Activated gamma-delta T cell treated with anti-CD3 and anti-CD28 coated beads, Interleukin-2, amount 50 U/mL, for 16 hours (primary cell): ENCODE data around the gene KRTAP5-2.

ENCODE experiments used
- DNase-seq: peaks from one replicate; pipeline ENCODE4 v3.0.0-alpha.2; 2020; ENCODE audit warnings: low read depth

Gene KRTAP5-2

DNA sequence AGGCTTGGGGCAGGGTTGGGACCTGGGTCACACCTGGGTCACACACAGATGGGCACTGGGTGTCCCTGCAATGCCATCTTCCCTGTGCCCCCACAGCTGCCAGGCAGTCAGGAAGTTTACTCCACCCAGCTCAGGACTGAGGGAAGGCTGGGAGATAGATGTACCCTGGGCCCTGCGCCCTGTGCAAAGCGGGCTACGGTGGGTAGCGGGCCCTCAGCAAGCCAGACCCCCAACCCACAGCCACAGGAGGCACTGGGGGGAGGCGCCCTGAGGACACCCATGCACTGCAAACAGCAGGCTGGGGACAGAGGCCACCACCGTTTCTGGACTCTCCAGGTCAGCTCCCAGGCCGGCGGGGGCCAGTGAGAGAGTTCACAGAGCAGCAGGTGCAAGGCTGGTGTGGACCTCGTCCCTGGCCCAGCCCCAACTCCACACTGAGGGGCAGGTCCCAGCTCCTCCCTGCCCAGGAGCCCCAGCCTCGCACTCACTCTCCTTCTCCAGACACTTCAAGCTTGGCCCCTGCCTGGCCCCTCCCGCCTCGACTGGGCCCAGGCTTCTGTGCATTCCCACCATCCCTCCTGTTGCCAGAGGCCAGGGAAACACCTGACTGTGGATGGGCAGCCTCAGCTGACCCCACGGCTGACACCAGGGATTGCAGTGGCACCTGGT, 30.9 kb downstream of the KRTAP5-2 start:
- DNase-seq, result no peak

DNA sequence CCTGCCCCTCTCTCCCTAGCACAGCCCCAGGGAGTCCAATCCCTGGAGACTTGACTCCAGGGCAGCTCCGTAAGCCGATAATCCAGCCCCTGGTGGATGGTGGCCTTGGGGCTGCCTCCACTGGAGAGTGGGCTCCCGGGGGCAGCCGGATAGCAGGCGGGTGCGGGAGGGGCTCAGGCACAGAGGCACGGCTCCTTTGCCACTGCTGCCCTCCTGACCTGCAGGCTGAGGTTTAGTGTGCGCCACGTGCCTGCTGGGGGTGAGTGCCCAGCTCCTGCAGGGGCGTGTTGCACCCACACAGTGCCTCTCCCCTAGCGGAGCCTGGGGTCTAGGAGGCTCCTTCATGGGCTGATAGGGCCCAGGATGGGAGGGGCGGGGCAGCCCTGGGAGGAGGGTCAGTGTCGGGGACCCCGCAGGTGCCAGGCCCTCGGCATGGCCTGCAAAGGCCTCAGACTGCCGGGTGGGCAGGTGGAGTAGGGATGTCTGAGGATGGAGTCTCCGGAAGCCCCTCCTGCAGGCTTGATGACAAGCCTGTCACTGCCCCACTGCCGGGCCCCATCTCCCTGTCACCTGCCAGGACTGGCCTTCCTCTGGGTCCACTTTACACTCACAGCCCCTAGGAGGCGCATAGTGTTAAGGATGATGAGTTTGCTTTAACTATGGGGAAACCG, 31.6 kb downstream of the KRTAP5-2 start:
- DNase-seq, result no peak

DNA sequence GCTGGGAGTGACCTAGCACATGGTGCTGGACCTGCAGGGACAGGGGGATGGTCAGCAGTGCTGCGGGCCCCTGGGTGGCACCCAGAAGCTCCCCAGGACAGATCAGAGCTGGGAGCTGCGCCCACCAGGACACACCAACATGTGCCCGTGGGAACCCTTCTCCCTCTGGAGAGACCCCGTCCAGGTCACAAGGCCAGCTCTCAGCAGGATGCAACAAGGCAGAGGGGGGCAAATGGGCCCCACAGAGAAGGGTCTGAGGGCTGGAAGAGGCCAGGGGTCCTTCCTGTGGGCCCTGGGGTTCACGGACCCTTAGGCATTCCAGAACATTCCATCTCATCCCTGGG, 32.2 kb downstream of the KRTAP5-2 start:
- DNase-seq, result no peak

DNA sequence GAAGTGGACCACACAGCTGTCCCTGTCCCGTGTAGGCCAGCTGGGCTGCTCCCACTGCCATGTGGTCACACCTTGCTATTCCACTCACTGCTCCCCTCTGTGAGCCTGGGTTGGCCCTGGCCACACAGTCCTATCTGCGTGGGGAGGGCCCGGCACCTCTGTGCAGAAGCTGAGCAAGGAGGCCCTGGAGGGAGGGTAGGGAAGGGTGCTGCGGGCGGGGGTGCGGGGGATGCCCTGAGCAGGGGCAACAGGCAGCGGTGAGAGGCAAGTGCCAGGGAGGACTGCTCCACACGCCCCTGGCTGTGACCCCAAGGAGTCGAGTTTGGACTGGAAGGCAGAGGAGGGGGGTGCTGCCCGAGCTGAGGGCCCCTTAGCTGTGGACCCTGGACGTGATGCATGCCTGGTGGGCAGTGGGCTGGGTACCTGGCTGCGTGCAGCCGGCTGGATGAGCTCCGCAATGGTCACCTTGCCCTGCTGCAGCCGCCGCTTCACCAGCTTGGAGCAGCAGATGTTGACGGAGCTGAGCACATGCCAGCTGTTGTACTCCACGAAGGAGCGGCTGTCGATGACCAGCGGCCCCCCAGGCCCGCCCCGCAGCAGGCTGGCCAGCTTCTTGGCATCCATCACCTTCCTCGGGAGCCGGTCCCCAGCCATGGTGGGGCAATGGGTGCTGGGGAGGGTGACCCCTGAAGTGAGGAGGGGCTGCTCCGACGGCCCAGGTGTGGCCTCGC, 32.8 kb downstream of the KRTAP5-2 start:
- DNase-seq, result no peak

DNA sequence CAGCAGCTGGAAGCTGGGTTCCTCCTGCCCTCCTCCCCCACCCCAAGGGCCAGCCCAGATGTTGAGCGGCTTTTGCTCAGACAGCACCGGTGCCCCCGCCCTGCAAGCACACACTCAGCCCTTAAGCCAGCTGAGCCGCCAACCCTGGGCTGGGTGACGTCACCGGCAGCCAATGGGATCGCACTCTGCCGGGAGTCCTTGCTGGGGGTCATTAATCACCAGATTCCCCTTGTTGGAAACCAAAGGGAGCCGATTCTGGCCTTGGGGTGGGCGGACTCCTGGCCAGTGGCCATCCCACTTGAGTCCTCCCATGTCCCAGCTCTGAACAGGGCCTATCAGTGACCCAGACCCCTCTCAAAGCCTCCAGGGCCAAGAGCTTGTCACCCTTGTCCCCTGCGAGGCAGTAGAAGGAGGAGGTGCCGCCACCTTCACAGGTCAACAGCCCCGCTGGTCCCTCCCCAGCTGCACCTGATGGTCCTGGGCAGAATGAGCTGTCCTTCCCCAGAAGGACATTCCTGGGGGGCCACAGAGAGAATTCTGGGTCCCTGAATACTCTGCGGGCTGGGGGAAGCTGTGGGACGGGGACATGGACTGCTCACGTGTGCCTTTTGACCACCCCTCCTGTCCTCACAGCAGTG, 33.4 kb downstream of the KRTAP5-2 start:
- DNase-seq, result no peak

- DNase-seq, result no peak
These were observed 34.2 kb downstream of the KRTAP5-2 start for GRCh38 chr11:1563697-1564534.

DNA sequence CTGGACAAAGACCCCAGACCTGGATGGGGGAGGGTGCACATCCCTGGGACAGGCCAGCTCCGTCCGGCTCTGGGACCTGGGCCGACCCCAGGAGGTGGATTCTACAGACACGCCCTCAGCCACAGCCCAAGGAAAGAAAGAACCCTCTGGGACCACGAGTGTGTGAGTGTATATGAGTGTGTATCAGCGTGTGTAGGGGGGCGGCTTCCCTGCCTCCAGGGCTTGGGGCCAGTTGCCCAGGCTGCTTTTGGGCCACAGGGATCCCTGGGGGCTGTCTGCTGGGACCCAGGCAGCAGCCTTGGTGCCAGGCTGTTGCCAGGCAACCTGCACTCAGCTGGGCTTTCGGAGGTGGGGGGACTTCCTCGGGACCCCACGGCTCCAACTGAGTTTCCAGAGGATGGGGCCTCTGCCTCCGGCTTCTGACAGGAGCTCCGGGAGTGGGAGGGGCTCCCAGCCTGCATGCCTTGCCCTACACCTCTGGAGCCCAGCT, 34.9 kb downstream of the KRTAP5-2 start:
- DNase-seq, result no peak

DNA sequence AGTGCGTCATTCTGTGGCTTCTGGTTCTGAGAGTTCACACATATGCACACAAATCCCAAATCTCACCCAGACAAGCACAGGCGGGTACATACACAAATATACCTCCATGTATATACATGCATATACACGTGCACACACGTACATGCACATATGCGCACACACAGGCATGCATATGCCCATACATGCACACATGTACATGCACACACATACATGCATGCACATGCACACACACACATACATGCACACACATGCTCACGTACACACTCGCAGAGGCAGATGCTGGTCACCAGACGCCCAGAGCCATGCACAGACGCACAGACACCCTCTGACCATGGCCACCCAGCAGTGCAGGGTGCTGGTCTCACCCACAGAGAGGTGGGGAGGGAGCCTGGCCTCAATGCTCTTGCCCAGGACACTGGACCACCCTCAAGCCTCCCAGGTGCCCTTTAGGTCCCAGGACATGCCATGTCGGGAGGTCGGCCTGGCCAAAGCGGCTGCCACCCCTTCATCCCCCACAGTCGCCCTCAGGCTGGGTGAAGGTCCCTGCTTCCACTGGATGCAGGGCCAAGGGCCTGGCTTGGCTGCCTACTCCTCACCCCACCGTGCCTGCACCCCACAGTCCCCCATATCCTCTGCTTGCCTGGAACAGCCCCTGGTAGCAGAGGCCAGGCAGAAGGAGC, 35.5 kb downstream of the KRTAP5-2 start:
- no peak for DNase-seq

DNA sequence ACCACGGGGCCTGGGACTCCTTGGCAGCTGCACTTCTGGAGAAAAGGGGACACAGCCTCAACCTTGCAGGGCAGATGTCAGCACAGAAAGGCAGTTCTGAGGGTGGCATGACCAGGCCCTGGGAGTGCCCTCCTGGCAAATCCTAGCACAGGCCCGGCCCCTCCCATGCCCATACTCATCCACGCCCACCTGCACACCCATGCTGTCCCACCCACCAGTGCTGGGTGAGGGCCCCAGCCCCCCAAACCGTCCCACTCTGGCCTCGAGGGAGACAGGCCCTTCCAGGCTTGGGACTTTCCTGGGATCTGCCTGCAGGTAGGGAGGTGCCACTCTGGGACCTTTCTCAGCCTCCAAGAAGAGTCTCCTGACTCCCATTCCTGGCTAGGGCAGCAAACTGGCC, 36.1 kb downstream of the KRTAP5-2 start:
- DNase-seq, result no peak

DNA sequence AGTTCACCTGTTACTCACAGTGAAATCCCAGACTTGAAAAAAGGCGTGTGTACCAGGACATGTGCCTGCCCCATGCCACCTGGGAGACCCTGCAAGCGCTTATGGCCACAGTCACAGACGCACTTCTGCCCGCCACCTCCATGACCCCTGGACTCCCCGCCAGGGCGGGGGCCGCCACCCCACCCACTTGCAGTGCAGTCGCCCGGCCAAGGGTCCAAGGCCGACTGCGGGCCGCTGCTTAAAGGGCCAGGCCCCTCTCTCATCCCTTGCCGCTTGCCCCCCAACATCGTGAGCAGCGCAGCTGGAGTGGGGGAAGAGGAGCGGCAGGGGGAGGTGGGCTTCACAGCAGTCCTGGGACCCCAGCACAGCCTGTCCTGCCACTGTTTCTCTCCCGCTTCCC, 36.8 kb downstream of the KRTAP5-2 start:
- no peak for DNase-seq

- no peak for DNase-seq
These were observed 37.3 kb downstream of the KRTAP5-2 start for GRCh38 chr11:1560649-1561251.

DNA sequence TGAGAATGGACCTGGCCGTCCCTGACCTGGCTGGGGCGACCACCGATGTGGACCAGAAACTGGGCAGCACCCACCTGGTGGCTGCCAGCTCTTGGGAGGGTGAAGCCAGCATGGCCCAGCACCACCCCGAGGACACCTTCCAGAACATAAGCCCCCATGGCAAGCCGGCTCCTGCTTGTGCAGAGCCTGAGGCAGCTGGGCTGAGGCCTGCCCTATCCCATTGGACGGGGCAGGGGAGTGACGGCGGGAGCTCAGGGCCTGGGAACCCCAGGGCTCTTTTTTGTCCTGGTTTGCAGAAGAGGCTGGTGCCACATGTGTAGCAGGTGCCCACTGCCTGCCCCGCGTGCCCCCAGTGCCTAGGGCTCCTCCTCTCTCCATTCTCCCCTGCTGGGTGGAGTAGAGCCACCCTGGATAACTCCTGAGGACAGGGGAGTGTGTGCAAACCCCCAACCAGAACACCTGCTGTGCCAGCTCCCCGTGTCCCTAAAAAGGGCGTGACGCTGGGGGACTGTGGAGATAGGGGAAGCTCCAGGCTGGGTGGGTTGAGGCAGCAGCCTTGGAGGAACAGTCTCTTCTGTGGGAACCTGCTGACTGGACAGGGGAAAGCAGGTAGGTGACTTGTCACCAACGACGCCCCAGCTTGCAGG, 38.0 kb downstream of the KRTAP5-2 start:
- DNase-seq, result no peak

GRCh38 chr11:1559111-1559951, 38.8 kb downstream of the KRTAP5-2 start:
- no peak for DNase-seq

DNA sequence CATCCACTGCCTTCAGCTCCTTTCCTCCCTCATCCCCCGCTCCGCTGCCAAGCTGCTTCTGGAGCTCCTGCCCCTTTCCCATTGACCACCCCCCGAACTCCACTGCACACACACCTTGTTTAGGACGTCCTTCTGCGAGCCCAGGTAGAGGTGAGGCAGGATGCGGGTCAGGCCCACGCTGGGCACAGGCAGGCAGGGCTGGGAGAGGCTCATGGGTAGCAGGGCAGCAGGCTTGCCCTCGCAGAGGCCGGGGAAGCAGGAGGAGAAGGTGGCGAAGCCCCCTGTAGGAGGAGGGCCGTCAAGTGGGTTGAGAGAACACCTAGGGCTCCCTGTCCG, 39.4 kb downstream of the KRTAP5-2 start:
- DNase-seq, result no peak

GRCh38 chr11:1557904-1558774, 40.0 kb downstream of the KRTAP5-2 start:
- no peak for DNase-seq

GRCh38 chr11:1557051-1557884, 40.8 kb downstream of the KRTAP5-2 start:
- DNase-seq, result no peak

DNA sequence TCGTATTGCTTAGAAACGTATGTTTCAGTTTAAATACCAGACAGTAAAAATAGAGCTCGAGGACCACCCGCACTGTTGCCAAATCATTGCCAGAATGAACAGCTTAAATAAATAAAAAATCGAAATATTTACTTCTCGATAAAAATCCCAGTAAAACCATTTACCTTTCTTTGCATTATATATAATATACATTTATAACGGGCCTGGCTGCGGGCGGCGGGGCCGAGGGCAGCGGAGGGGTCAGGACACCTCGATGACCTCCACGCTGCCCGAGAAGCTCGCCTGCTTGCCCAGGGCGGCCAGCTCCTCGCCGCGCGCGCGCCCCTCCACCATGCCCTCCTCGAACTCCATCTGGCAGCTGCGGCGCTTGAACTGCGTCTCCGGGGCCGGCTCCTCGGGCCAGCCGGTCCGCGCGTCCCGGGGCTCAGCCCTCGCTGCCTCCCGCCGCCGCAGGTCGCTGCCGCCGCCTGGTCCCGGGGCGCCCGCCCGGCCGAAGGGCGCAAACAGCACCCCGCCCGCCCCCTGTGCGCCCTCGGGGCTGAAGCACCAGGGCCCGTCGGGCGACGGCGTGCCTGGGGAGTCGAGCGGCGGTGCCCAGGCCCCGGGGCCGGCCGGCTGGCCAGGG, 41.7 kb downstream of the KRTAP5-2 start:
- DNase-seq, result no peak
